HCT116 (cell line): ENCODE data around the gene MCC.

Experiments
- CEBPB ChIP-seq: IDR thresholded peaks from 2 replicates; pipeline ENCODE4 v1.6.1; 2012; ENCODE audit warnings: low read depth
- CTCF ChIP-seq, 3 experiments: fragments of 200-600 bp in 1 of 3; sonication (generic) in 1 of 3; IDR thresholded peaks in 2 of 3; conservative IDR thresholded peaks in 1 of 3; 2 replicates each; pipeline ENCODE4 v1.5.1; 2012 to 2017; ENCODE audit warnings: low read depth in 2 of 3, low read length in 2 of 3, antibody characterized with exemption in 1 of 3, borderline replicate concordance in 1 of 3, control low read depth in 1 of 3, mild to moderate bottlenecking in 1 of 3, mixed read lengths in 1 of 3, mixed run types in 1 of 3, moderate library complexity in 1 of 3; ENCODE audit not compliant: insufficient read depth in 1 of 3
- MAX ChIP-seq: IDR thresholded peaks from 2 replicates; pipeline ENCODE4 v1.6.1; 2012
- POLR2A ChIP-seq: IDR thresholded peaks from 2 replicates; pipeline ENCODE4 v1.7.0; 2011; ENCODE audit warnings: borderline replicate concordance; ENCODE audit not compliant: insufficient read depth, insufficient read length; ENCODE audit errors: extremely low read depth
- REST ChIP-seq: IDR thresholded peaks from 2 replicates; pipeline ENCODE4 v1.6.1; 2012; ENCODE audit warnings: low read depth
- SP1 ChIP-seq: IDR thresholded peaks from 2 replicates; pipeline ENCODE4 v1.6.1; 2012; ENCODE audit warnings: low read depth
- SRF ChIP-seq: IDR thresholded peaks from 2 replicates; pipeline ENCODE4 v1.6.1; 2012; ENCODE audit warnings: low read depth

GRCh38 chr5:113491022-113491421 lies 2.8 kb upstream of the MCC start:
- TF ChIP-seq CTCF (IDR thresholded peaks at IDR 0.05 in 2 of 3, conservative IDR thresholded peaks at IDR 0.05 in 1 of 3; ENCODE audit: borderline replicate concordance in 1 of 3, insufficient read depth in 1 of 3, low read depth in 2 of 3, low read length in 2 of 3) (no peak), POLR2A (no peak), MAX (no peak), SRF (no peak), SP1 (no peak), REST (no peak), CEBPB (no peak)
